HS-27A (cell line): ENCODE data around the gene QRSL1.
"Not testable (repeated sequence)": the region's sequence is repeated elsewhere in the genome, so short reads cannot be mapped to it uniquely, and the experiment has no call there.

Source experiments
- DNase-seq: peaks from one replicate; pipeline ENCODE4 v3.0.0-alpha.2; 2012; ENCODE audit warnings: low read depth, missing footprints

The QRSL1 gene, protein sequence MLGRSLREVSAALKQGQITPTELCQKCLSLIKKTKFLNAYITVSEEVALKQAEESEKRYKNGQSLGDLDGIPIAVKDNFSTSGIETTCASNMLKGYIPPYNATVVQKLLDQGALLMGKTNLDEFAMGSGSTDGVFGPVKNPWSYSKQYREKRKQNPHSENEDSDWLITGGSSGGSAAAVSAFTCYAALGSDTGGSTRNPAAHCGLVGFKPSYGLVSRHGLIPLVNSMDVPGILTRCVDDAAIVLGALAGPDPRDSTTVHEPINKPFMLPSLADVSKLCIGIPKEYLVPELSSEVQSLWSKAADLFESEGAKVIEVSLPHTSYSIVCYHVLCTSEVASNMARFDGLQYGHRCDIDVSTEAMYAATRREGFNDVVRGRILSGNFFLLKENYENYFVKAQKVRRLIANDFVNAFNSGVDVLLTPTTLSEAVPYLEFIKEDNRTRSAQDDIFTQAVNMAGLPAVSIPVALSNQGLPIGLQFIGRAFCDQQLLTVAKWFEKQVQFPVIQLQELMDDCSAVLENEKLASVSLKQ

DNA sequence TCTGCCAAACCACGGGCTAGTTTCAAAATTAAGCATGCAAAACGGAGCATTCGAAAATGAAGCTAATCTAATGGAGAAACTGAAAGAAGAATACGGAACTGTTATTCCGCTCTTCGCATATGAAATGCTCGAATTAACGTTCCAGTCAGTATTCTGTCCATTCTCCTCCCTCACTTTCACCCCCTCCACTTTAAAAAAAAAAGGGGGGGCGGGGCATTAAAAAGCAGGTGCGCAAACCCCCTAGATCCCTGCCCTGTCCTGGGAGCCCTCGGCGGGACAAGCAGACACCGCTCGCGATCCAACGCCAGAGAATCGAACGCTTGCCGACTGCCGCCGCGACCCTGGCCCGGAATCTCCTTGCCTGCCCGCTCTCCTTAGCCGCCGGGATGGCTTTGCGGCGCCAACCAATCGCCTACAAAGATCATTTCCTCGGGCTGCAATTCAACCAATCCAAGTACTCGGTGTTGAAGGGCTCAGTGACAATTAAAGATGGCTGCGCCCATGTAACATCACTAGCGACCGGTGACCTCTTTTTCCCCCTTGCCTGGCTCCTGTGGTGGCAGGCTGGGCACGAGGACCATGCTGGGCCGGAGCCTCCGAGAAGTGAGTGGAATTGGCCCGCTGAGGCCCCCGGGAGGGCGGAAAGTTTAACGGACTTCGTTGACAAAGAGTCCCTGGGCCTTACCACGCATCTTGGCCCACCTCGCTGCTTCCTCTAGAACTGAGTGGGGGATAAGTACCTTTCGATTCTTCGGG is at the start of gene QRSL1, which contains the start of gene RTN4IP1:
TSS of gene QRSL1 (plus strand) at position 476 of the 756 bp plus-strand sequence. CDS start at position 580, 104 bp downstream.
TSS of gene RTN4IP1 (minus strand) at position 396 of the 756 bp plus-strand sequence. CDS start 477 bp downstream, outside the sequence.
- DNase-seq = peak; percentile 64

DNA sequence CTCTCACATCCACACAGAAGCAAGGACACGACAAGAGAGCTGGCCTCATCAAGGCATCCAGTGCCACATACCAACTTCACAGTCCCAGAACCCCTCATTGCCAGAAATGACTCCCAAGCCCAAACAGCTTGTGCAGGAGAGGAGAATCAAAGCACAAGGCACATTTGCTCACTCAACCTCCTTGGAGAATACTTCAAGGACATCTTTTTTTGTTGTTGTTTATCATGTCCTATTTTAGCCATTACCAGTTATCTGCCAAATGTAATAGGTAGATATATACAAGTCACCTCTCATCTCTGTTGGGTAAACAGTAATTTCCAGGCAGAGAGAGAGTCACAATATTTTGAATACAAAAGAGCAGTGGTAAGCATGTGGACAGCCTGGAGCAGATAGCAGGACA is 47.9 kb upstream of the QRSL1 start:
- no peak for DNase-seq

GRCh38 chr6:106586815-106587415 is 42.5 kb upstream of the QRSL1 start:
- DNase-seq = no peak

DNA sequence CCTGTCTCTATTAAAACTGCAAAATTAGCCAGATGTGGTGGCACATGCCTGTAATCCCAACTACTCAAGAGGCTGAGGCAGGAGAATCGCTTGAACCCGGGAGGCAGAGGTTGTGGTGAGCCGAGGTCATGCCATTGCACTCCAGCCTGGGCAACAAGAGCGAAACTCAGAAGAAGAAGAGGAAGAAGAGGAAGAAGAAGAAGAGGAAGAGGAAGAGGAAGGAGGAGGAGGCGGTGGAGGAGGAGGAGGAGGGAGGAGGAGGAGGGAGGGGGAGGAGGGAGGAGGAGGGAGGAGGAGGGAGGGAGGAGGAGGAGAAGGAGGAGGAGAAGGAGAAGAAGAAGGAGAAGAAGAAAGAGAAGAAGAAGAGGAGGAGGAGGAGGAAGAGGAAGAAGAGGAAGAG is 40.4 kb upstream of the QRSL1 start:
- DNase-seq = not testable (repeated sequence)

DNA sequence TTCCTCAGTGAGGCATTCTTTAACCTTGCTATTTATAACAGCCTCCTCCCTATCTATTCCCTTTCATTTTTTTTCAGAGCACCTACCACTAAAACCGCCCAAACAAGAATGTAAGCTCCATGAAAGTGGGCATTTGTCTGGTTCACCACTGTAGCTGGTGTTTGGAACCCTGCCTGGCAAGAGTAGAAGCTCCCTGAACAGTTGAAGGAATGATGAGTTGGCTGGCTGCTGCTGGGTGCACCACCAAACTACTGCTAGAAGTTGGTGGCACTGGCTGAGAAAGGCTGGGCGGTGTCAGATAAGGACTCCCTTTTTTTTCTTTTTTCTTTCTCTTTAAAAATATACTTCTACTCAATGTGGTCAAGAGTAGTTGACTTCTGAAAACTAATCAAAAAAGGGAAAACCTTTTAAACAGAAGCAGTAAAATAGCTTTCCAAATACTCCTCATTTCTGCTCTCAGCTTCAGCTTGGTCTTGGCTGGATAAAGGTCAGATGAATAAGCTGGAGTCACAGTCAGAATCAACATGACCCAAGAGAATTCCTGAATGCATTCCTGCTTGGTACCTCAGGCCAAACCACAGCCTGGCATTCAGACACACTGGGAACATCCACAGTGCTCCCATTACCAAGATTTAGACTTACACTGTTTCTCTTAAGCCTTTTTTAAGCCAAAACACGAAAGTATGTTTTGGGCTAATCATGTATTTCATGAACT is 38.1 kb upstream of the QRSL1 start:
- DNase-seq = peak; percentile 79

- DNase-seq = no peak
Measured at GRCh38 chr6:106599440-106599839, 29.9 kb upstream of the QRSL1 start.

DNA sequence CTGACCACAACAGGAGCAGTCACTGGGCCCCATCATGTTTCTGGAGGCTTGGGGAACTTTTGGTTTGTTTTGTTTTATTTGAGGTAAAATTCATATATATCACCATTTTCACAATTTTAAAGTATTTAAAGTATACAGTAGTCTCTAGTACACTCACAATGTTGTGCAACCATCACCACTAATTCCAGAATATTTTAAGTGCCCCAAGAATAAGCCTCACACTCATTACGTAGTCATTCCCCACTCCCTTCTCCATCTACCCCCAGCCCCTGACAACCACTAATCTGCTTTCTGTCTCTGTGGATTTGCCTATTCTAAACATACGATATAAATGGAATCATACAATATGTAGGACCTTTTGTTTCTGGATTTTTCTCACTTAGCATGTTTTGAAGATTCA is 29.0 kb upstream of the QRSL1 start:
- DNase-seq = no peak

DNA sequence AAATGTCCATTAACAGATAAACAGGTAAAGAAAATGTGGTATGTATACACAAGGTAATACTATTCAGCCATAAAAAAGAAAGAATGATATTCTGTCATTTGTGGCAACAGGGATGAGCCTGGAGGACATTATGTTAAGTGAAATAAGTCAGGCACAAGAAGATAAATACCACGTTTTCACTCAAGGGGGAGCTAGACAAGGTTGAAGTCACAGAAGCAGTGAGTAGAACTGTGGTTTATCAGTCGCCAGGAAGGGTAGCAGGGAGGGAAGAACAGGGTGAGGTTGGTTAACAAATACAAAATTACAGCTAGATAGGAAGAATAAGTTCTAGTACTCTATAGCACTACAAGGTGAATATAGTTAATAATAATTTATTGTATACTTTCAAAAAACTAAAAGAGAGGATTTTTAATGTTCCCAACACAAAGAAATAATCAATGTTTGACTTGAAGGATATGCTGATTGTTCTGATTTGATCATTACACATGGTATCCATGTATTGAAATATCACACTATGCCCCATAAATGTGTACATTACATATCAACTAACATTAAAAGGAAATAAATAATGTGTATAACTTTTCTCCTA is 21.2 kb upstream of the QRSL1 start:
- no peak for DNase-seq

DNA sequence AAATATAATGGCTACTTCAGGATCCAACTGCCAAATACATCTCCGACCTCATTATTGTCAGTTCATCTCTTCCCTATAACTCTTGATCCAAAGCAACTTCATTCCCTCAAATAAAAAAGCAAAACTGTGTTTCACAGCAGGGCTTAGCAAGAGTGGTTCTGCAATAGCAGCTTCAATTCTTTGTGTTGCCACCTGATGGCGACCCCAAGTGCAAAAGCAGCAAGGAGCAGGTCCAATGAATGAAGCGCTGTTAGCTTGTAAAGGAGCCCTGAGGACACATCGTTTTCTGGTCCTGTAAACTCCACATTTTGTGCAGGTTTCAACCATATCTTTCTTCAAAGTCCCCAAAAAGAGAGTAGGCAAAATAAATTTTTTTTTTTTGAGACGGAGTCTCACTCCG is 19.7 kb upstream of the QRSL1 start:
- no peak for DNase-seq

DNA sequence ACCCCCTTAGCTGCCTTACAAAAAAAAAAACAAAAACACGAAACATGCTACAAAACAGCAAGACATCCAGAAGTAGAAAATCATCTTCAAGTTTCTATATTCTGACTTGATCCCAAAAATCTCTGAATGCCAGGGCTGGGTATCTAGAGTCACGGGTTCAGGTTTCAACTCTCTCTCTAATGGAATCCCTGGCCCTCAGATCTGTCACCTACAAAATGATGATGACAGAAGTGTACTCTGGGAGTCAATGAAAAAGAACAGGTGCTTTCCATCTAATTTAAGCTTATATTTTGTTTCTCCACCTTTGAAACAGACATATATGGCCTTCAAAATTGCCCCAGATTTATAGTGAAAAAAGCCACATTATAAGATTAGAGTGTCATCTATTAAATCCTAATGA is 18.3 kb upstream of the QRSL1 start:
- DNase-seq = no peak

GRCh38 chr6:106612671-106613416 is 16.5 kb upstream of the QRSL1 start:
- no peak for DNase-seq

GRCh38 chr6:106613590-106613989 is 15.8 kb upstream of the QRSL1 start:
- no peak for DNase-seq

DNA sequence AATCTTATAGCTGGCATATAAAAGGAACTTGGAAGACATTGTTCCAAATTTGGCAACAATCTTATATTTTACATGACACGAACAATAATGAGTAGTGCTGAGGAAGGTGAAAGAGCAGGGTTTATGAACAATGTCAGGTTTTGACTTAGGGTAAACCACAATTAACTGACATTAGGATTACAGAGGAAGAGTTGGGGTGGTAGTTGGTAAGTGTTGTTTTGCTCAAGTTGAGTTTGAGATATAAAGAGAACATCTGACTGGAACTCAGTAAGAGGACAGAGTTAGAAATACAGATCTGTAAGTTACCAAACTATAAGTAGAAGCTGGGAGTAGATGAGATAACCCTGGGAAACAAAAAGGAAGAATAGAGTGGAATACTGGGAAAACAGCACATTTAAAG is 15.2 kb upstream of the QRSL1 start:
- DNase-seq = no peak

- DNase-seq = no peak
Measured at GRCh38 chr6:106614592-106615257, 14.7 kb upstream of the QRSL1 start.

DNA sequence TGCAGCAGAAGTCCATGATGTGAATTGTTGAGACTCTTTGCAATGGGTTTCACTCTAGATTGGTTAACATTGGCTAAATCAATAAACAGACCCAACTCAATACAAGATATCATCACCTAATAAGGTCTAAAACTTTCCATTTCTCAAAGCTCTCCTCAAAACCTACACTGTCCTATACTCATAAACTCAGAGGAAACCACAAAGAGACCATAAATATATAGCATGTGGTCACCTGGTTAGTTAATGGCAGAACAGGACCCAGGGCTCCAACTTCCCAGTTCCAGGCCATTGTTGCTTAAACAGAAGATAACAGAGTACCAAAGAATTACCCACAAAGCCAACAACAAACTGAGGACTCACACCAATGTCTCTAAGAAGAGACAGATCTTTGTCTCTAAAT is 12.1 kb upstream of the QRSL1 start:
- DNase-seq = no peak

DNA sequence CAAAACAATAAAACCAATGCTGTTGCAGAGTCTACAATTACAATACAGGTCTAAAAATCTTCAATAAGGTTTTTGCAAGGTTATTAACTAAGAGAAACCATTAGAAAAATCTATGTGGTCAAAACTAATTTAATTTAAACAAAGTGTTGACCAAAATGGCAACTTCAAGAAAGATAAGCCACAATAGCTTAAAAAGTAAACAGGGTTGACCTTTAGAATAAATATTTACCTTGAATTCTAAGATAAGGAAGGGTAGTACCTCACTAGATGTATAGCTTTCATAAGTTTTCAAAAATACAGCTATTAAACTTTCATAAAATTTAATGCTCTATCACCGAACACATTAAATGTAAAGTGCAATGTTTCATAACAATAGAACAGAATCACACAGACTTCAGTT is 11.5 kb upstream of the QRSL1 start:
- DNase-seq = no peak

DNA sequence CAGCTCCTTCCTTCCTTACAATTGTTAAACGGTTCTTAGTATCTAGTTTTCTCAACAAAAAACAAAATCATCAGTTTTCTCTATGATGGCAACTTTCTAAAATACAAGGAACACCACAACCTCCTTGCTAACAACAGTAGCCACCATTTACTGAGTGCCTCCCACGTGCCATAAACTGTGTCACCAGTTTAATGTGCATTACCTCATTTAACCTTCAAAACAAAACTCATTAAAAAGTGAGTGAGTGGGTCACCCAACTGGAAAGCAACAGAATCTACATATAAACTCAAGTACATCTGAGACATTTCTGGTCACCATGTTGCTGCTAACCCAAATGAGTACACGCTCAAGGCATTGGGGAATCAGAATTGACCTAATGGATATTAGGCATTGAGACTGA is 11.1 kb upstream of the QRSL1 start:
- DNase-seq = no peak

- DNase-seq = no peak
Measured at GRCh38 chr6:106619223-106619622, 10.2 kb upstream of the QRSL1 start.

DNA sequence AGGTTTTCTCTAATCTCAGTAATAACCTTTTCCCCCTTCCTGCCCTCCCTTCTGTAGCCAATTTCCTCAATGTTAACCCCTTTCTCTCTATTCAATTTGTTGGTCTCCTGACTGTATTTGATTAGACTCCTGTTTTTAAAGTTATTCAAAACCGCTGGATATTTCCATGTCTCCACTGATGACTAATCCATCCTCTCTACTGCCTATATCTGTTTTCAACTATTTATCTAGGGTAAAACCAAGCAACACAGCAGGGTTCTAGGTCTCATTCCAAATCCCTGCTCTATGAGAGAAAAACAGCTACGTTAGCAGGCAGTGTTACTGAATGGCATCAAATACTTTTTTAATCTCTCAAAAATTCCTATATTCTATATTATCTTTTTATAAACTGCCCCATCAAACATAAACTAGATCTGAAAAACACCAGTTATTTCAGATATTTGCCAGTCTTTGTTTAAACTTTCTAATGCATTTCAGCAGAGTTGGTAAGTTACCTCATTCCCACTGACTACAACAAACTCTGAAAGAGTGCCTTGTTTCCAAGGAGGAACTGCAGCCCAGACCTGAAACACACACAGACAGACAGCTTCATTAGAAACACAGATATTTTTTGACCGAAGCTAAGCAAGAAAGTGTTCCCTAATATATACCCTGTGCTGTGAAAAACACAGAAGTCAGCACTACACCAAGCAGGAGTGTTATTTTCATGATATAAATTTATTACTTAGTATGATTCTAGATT is 8.3 kb upstream of the QRSL1 start:
- DNase-seq = no peak

DNA sequence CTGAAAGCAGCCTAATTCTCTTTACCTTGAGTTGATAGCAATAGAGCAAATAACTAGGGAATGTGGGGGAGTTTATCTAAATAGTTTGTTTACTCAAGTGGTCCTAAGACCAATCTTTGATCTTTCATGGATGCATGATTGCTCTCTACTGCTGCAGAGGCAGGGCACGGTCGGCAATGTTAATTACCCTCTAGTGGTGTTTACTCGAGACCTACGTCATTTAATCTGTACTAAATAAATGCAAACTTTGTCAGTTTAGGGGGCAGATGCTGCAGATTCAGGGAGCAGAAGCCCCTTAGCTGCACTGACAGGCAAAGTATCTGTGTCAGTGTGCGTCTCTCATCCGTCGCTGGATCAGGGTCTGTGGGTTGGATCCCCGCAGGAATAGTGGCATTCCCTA is 7.0 kb upstream of the QRSL1 start:
- DNase-seq = no peak
